SK-N-SH treated with all-trans-retinoic acid at 6 μM for 48 hours (cell line): ENCODE data around the gene ZNF101.

Source experiments
- ATAC-seq: fragments of 200-7000 bp; cut with Tn5 transposase; 3 replicates; pipeline ENCODE4 v1.9.1; 2020; ENCODE audit warnings: mild to moderate bottlenecking, moderate library complexity
- ARNTL ChIP-seq: fragments of 450-650 bp; formaldehyde crosslinking; IDR thresholded peaks from 2 replicates; pipeline ENCODE4 v1.5.0; 2020; ENCODE audit warnings: low read depth, mild to moderate bottlenecking, moderate library complexity, borderline replicate concordance
- BACH2 ChIP-seq: fragments of 250-450 bp; sonication (Bioruptor Pico); IDR thresholded peaks from 2 replicates; pipeline ENCODE4 v1.9.0; 2021; ENCODE audit warnings: mild to moderate bottlenecking, borderline replicate concordance
- CREB5 ChIP-seq: fragments of 250-450 bp; sonication (Bioruptor Pico); IDR thresholded peaks from 2 replicates; pipeline ENCODE4 v1.5.1; 2020; ENCODE audit warnings: low read depth, mild to moderate bottlenecking, moderate library complexity
- CSDC2 ChIP-seq: fragments of 250-450 bp; sonication (Bioruptor Pico); IDR thresholded peaks from 2 replicates; pipeline ENCODE4 v1.5.0; 2020; ENCODE audit warnings: mild to moderate bottlenecking, moderate library complexity
- CSRNP3 ChIP-seq: fragments of 250-450 bp; sonication (Bioruptor Pico); IDR thresholded peaks from 2 replicates; pipeline ENCODE4 v1.5.1; 2021; ENCODE audit warnings: mild to moderate bottlenecking, moderate library complexity
- ESRRG ChIP-seq: fragments of 250-450 bp; sonication (Bioruptor Pico); IDR thresholded peaks from 2 replicates; pipeline ENCODE4 v1.6.1; 2021; ENCODE audit warnings: mild to moderate bottlenecking
- GLIS3 ChIP-seq: fragments of 250-450 bp; sonication (Bioruptor Pico); IDR thresholded peaks from 2 replicates; pipeline ENCODE4 v1.5.0; 2020; ENCODE audit warnings: mild to moderate bottlenecking, moderate library complexity
- ISL1 ChIP-seq: fragments of 250-450 bp; sonication (Bioruptor Pico); IDR thresholded peaks from 2 replicates; pipeline ENCODE4 v2.1.2; 2022; ENCODE audit warnings: mild to moderate bottlenecking, moderate library complexity
- OSR1 ChIP-seq: fragments of 250-450 bp; sonication (Bioruptor Pico); IDR thresholded peaks from 2 replicates; pipeline ENCODE4 v1.8.0; 2022; ENCODE audit warnings: moderate library complexity, mild to moderate bottlenecking, inconsistent platforms
- PATZ1 ChIP-seq: fragments of 250-450 bp; sonication (Bioruptor Pico); IDR thresholded peaks from 2 replicates; pipeline ENCODE4 v1.8.0; 2020; ENCODE audit warnings: mild to moderate bottlenecking, moderate library complexity, borderline replicate concordance
- POU6F1 ChIP-seq: fragments of 250-450 bp; sonication (Bioruptor Pico); IDR thresholded peaks from 2 replicates; pipeline ENCODE4 v1.8.0; 2021; ENCODE audit warnings: low read depth, mild to moderate bottlenecking, moderate library complexity, borderline replicate concordance
- PPARA ChIP-seq: fragments of 250-450 bp; sonication (Bioruptor Pico); IDR thresholded peaks from 2 replicates; pipeline ENCODE4 v1.5.0; 2020; ENCODE audit warnings: mild to moderate bottlenecking, borderline replicate concordance
- RARB ChIP-seq: fragments of 250-450 bp; sonication (Bioruptor Pico); IDR thresholded peaks from 2 replicates; pipeline ENCODE4 v1.8.0; 2021; ENCODE audit warnings: mild to moderate bottlenecking, moderate library complexity
- SNAI2 ChIP-seq: fragments of 250-450 bp; sonication (Bioruptor Pico); IDR thresholded peaks from 2 replicates; pipeline ENCODE4 v1.5.0; 2020; ENCODE audit warnings: mild to moderate bottlenecking, moderate library complexity
- TCF4 ChIP-seq: fragments of 250-450 bp; sonication (Bioruptor Pico); IDR thresholded peaks from 2 replicates; pipeline ENCODE4 v1.8.0; 2021; ENCODE audit warnings: mild to moderate bottlenecking, moderate library complexity, borderline replicate concordance
- TOX ChIP-seq: fragments of 250-450 bp; sonication (Bioruptor Pico); IDR thresholded peaks from 2 replicates; pipeline ENCODE4 v1.8.0; 2021; ENCODE audit warnings: mild to moderate bottlenecking, moderate library complexity, borderline replicate concordance
- TSHZ2 ChIP-seq: fragments of 250-450 bp; sonication (Bioruptor Pico); IDR thresholded peaks from 2 replicates; pipeline ENCODE4 v1.5.0; 2020; ENCODE audit warnings: mild to moderate bottlenecking, moderate library complexity
- ZC3H10 ChIP-seq: fragments of 250-450 bp; sonication (Bioruptor Pico); IDR thresholded peaks from 2 replicates; pipeline ENCODE4 v1.5.1; 2021; ENCODE audit warnings: mild to moderate bottlenecking, moderate library complexity
- ZFP3 ChIP-seq: fragments of 250-450 bp; sonication (Bioruptor Pico); IDR thresholded peaks from 2 replicates; pipeline ENCODE4 v1.5.0; 2020; ENCODE audit warnings: mild to moderate bottlenecking, moderate library complexity
- ZFP30 ChIP-seq: fragments of 450-650 bp; formaldehyde crosslinking; IDR thresholded peaks from 2 replicates; pipeline ENCODE4 v1.5.0; 2022; ENCODE audit warnings: mild to moderate bottlenecking, moderate library complexity
- ZNF565 ChIP-seq: fragments of 450-650 bp; formaldehyde crosslinking; conservative IDR thresholded peaks from 2 replicates; pipeline ENCODE4 v1.5.0; 2020; ENCODE audit warnings: low read depth, mild to moderate bottlenecking, moderate library complexity
- ZNF70 ChIP-seq: fragments of 450-650 bp; formaldehyde crosslinking; IDR thresholded peaks from 2 replicates; pipeline ENCODE4 v1.5.0; 2020; ENCODE audit warnings: mild to moderate bottlenecking, moderate library complexity
- ZNF8 ChIP-seq: fragments of 450-650 bp; formaldehyde crosslinking; IDR thresholded peaks from 2 replicates; pipeline ENCODE4 v1.5.0; 2020; ENCODE audit warnings: mild to moderate bottlenecking, moderate library complexity

The ZNF101 gene

GRCh38 chr19:19686580-19686979, 17.9 kb downstream of the ZNF101 start:
- no peak for ATAC-seq
- TF ChIP-seq PATZ1 (CRISPR knock-in tag) = no peak
- no peak for TF ChIP-seq POU6F1
- no peak for TF ChIP-seq ZNF70 (CRISPR knock-in tag)
- no peak for TF ChIP-seq TOX (CRISPR knock-in tag)
- no peak for TF ChIP-seq ZFP3
- TF ChIP-seq TSHZ2 (CRISPR knock-in tag) = no peak
- TF ChIP-seq SNAI2 (CRISPR knock-in tag) = no peak
- TF ChIP-seq OSR1 (CRISPR knock-in tag) = no peak
- TF ChIP-seq RARB = no peak
- no peak for TF ChIP-seq CSDC2 (CRISPR knock-in tag)
- no peak for TF ChIP-seq ISL1 (CRISPR knock-in tag)
- TF ChIP-seq TCF4 (CRISPR knock-in tag) = no peak
- TF ChIP-seq CSRNP3 = no peak
- TF ChIP-seq CREB5 (CRISPR knock-in tag) = no peak
- no peak for TF ChIP-seq ZNF8
- TF ChIP-seq ARNTL (CRISPR knock-in tag) = no peak
- no peak for TF ChIP-seq ESRRG
- no peak for TF ChIP-seq BACH2
- no peak for TF ChIP-seq ZC3H10
- TF ChIP-seq, all 23 proteins: peak for 0

- no peak for ATAC-seq
- TF ChIP-seq TCF4 (CRISPR knock-in tag) (no peak), ZFP30 (CRISPR knock-in tag) (no peak), SNAI2 (CRISPR knock-in tag) (no peak), CSDC2 (CRISPR knock-in tag) (no peak), ESRRG (no peak), TSHZ2 (CRISPR knock-in tag) (no peak), CREB5 (CRISPR knock-in tag) (no peak), RARB (no peak), TOX (CRISPR knock-in tag) (no peak), BACH2 (no peak), CSRNP3 (no peak), GLIS3 (CRISPR knock-in tag) (no peak), ZNF565 (CRISPR knock-in tag) (no peak), OSR1 (CRISPR knock-in tag) (no peak), PATZ1 (CRISPR knock-in tag) (no peak), PPARA (CRISPR knock-in tag) (no peak), ZNF70 (CRISPR knock-in tag) (no peak)
Observed at GRCh38 chr19:19687090-19687489, 18.5 kb downstream of the ZNF101 start.
